Right lung (tissue), 5 donors: ENCODE data around the gene CHGA. TPM values are rescaled to one million over a fixed set of nuclear protein-coding genes. Genes with fewer than 3 reads are reported as not detected.

Experiments
- DNase-seq, 2 donors: peaks; one replicate each; pipeline ENCODE4 v3.0.0-alpha.2; 2013
- polyA plus RNA-seq, 5 donors: library from polyadenylated mRNA; unstranded; fragments of 120-200 nt; gene quantifications; one replicate each; pipeline versions ENCODE4 v1.2.1 to v1.2.3, GENCODE V29; 2013; ENCODE audit warnings: inconsistent platforms in 1 of 5, low replicate concordance in 1 of 5; ENCODE audit not compliant: insufficient read length in 5 of 5, insufficient read depth in 1 of 5

Gene CHGA
- polyA plus RNA-seq, 5 donors = 2.1 to 3.4 (median 2.4) TPM

DNA sequence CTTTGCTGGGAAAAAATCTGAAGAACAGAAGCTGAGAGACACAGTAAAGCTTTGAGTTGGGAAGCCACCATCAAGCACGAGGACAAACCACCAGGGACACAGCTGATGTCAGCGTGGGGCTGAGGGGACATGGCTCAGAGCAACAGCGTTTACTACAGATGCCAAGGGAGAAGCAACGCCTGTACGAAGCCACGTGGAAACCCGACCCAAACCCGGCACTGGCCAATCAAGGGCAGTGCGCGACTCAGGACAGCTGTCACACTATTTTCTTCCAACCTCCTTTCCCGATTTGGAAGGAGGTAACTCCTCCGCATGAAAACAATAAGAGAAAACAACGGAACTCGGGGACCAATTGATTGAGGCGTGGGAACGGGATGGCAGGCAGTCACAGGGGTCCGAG is 20.2 kb upstream of the CHGA start:
- DNase-seq = no peak

DNA sequence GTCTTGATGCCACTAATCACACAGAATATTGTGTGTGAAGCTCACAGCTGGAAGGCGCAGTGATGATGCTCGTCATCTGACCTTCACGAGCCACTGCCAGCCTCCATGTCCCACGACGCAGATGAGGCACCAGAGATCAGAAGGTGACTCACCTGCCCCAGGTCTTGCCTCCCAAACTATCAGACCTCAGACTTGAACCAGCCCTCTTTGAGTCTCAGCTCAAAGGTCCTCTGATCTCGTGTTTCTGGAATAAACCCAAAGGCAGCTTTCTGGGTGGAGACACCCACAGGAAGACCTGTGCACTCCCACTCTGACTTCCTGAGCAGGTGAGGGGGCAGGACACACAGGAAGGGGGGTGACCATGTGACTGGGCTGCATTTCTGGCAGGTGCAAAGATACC is 19.6 kb upstream of the CHGA start:
- DNase-seq = no peak

DNA sequence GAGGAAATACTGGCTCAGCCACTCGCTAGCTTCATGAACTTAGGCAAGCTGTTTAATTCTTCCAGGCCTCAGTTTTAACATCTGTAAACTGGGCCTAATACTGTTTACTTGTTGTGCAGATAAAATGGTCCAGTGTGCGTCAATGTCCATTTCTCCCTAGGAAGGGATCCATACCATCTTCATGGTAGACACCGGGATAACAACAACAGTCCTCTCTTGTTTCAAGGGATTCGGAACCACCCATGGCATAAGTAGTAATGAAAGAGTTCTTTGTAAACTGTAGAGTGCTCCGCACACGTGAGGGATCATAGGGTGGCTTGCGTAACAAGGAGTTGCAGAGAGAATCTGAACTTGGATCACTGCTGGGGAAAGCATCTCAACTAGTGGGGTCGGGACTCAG is 17.3 kb upstream of the CHGA start:
- no peak for DNase-seq

DNA sequence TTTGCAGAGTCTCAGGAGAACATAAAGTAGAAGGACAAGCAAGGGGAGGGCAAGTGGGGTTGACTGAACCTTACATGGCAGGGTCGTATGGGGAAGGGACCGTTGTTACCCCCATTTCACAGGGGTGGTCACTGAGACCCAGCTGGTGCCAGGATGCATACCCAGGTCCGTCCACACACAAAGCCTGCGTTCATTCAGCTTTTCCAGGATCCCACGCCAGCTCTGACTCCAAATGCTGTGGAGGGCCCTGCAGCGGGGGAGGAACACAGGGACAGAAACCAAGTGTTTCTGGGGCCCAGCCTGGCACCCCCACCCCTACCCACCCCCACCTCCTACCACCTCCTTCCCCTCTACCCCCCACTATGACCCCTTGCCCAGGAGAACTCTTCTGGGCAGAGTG is 16.5 kb upstream of the CHGA start:
- no peak for DNase-seq

DNA sequence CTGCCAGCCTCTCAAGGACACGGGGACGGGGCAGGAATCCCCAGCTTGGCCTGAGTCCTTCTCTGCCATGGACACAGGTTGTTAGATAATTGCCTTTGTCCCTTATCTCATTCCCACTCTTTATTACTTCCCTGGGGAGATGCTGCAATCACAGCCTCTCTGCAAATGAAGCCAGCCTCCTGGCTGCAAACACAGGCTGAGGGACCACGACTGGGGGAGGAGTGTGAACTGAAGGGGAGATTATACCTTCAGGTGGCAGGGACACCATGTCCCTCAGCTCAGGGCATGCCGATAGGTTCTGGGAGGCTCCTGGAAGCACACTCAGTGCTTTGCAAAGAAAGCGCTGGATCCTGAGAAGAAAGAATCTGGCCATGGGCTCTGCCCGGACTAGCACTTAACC is 16.1 kb upstream of the CHGA start:
- DNase-seq = no peak

DNA sequence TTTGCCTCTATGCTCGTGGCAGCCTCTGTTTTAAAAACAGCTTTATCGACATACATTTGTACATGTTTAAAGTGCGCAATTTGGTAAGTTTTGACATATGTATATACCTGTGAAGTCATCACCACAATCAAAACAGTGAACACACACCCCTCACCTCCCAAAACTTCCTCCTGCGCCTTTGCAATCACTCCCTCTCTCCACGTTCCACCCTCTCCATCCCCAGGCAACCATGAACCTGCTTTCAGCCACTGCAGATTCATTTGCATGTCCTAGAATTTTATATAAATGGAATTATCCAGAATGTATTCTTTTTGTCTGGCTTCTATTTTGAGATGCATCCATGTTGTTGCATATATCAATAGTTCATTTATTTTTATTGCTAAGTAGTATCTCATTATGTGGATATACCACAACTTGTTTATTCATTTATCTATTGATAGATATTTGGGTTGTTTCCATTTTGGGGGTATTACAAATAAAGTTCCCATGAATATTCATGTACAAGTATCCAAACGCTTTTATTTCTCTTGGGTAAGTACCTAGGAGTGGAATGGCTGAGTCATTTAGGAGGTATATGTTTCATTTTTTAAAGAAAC is 15.5 kb upstream of the CHGA start:
- no peak for DNase-seq

DNA sequence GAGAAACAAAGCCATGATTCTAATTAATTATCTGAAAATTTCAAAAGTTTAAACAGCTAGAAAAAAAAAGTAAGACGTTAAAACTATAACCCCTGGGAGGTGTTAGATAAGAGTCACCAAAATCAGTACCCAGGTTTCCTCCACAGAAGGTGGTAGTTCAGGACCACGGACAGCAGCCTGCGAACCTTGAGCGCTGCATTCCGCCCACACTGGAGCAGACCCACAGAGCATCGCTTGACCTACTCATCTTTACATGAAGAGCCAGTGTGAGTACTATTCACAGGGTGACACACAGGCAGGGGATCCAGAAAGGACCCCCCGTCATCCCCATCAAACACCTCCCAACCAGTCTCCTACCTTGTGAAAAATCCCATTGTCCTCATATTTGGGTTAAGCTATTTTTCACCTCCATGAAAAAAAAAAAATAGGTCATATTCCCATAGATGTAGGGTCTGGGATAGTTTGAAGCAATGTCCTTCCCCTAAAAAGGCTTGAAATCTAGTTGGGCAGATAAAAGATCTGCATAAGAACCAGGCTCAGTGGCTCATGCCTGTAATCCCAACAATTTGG is 8.8 kb upstream of the CHGA start:
- DNase-seq = peak in 1 of 2 donors; percentile 10

DNA sequence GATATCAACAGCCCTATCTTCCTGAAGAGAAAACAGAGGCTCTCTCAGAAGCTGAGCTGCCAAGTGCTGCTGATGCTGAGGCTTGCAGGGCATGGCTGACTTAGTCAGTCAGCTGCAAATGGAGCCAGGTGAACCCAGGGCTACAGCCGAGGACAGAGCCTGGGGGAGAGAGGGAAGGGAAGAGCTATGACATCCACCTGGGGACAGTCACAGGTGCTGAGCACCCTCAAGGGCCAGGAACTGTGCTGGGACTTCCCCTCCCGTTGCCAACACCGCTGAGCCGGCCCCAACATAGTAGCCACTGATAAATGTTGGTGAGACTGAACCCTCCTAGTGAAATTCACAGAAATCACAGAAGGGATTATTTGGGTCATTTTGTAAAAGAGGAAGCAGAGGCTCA is 6.7 kb upstream of the CHGA start:
- DNase-seq = no peak

DNA sequence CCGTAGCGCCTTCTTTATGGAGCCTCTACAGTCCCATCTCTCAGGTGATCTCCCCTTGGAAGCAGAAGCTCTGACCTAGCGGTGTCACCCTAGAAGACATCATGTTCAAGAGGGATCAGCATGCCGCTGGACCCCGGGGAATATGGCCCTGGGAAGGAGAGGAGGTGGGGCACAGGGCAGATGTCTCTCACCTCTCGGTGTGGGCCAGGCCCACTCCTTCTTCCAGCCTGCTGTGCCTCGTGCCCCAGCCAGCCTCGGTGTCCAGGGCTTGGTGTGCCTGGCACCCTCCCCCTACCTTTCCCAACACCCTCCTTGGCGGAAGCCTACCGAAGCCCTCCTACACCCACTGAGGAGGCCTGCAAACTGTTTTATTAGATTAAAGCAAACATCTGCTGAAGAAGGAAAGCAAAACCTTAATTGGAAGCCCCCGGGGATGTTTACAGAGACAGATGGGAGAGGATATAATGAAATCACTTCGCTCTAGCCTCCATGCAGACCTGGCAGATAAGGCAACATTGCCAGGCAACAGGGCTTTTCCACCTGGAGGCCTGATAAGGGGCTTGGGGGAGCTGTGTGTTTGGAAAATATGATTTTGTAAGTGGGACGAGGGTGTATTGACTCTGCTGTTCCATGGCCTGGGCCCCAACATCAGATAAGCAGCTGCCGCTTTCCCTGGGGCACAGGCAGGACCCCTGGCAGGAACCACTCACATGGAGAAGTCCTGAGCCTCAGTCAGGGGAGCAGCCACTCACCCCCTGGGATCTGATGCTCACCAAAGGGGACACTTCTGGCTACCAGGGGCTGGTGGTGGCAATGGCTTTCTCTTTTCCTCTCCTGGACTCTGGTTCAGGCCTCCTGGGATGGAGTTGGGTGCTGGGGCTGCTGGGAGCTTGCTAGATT is 5.7 kb upstream of the CHGA start:
- DNase-seq = no peak

DNA sequence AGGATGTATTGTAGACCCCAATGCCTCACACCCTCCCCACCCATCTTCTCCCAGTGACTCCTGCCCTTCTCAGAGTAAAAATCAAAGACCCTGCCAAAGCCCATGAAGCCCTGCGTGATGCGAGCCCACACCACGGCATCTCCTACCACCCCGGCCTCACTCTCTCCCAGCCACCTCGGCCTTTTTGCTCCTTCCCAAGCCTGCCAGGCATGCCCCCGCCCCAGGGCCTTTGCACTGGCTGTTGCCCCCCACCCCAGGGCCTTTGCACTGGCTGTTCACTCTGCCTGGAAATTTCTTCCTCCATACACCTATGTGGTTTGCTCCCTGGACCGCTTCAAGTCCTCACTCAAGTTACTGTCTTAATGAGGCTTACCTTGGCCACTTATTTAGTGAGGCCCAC is 5.0 kb upstream of the CHGA start:
- DNase-seq = no peak

DNA sequence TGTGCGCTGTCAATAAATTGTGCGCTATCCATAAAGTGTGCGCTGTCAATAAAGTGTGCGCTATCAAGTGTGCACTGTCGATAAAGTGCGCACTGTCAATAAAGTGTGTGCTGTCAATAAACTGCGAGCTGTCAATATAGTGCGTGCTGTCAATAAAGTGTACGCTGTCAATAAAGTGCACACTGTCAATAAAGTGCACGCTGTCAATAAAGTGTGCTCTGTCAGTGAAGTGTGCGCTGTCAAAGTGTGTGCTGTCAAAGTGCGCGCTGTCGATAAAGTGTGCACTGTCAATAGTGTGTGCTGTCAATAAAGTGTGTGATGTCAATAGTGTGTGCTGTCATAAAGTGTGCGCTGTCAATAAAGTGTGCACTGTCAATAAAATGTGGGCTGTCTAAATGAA is 2.9 kb upstream of the CHGA start:
- DNase-seq = no peak

DNA sequence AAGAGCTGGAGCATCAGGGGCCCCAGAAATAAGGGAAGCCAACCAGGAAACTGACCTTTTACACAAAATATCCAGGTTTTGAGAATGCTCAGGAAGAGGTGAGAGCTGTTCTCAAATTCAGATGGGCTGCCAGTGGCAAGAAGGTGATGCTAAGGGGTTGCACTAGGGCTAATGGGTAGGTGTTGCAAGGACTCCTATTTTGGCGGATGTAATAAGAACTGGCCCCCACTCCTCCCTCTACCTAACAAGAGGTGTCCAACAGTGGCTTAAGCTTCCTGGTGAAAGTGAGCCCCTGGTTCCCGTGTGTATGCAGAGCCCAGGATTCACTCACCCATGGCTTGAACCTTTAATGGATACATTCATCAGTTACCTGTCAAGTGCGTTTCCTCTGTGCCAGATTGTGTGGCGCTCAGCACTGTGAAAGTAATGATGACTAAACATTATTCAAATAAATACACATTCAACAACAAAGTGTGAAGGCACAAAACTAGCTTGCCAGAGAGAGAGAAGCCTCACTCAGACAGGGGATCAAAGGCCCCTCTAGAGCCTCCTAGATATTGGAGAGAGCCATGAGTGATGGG is 705 bp upstream of the CHGA start:
- DNase-seq = no peak

DNA sequence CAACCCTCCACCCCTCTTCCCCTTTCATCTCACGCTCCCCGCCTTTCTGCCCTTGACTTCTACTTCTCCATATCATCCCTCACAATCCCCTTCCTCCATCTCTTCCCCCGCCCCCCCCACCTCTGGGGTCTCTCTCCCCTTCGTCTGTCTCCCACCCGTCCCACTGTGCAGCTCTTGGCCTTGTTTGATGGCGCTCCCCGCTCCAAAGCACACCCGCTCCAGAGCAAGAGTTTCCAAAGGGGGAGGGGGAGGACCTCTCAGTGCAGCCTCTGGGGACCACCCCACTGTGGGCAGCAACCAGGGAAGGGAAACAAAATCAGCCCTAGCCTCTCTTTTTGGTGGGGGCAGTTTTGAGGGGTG is 774 bp downstream of the CHGA start:
- peak in 1 of 2 donors; percentile 7 for DNase-seq

DNA sequence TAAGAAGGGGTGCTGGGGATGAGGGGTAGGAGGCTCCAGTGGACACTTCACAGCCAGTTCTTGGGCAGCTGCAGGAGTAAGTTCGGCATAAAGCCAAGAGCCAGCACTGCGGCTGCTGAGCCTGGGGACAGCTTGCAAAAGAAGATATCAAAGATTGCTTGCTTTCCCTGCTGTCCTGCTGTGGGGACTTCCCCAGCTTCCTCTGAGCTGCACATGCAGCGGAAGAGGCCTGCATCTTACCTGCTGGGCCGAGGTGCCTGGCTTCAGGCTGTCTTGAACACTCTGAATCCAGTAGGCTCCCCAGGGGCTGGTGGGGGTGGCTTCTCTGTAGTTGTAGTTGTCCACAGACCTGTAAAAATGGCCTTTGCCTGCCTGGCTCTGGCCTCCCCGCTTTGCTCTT is 1.3 kb downstream of the CHGA start:
- no peak for DNase-seq

DNA sequence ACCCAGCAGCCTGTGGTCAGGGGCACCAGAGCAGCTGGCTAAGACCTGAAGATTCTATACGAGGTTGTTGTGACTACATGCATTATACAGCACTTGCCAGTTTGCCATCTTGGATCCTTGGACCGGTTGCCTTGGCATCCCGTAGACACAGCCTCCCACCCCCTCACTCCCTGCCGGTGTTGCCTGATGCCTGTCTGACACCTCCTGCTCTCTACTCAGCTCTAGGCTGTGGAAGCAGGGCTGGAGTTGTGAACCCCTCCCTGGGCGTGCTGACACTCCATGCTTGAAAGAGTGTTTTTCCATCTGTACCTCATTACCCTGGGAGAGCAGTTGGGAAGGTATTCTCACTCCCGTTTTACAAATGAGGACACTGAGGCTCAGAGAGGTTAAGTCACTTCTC is 2.5 kb downstream of the CHGA start:
- DNase-seq = no peak

DNA sequence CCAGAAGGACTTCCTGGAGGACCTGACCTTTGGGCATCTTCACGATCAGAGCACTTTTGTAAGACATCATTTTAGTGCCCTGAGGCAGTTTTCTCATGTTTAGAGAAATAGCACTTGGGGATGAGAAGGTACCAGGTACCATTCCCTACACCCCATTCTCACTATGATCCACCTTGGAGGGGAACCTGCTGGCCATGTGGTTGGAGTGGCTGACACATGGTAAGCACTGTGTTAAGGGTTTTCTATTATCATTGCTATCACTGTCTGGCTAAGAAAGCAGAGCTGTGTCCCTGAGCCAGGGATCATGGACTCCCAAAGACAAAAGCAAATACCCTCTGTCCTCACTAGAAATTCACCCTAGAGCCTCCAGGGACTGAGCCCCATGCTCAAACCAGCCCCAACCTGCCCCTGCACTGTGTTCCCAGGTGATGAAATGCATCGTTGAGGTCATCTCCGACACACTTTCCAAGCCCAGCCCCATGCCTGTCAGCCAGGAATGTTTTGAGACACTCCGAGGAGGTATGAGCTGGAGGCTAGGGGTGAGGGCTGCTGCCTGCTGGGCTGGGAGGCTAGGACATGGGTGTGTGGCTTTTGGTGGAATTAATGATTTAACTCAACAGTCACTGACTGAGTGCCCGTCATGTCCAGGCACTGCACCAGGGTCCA is 3.4 kb downstream of the CHGA start:
- no peak for DNase-seq

DNA sequence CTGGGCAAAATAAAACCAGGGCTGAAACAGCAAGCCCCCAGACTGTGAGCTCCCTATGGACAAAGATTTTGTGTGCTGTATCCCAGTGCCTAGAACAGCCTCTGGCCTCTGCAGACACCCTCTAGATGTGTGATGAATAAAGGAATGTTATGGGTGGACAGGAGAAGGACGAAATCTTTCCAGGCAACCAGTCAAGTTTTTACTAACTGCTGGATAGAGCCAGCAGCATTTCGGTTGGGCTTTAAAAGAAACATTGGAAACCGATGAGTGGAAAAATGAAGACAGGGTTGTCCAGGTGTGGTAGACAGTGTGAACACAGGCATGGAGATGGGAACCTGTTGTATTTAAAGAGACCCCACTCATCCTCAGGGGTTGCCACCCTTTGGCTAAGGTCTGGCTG is 4.0 kb downstream of the CHGA start:
- DNase-seq = no peak

DNA sequence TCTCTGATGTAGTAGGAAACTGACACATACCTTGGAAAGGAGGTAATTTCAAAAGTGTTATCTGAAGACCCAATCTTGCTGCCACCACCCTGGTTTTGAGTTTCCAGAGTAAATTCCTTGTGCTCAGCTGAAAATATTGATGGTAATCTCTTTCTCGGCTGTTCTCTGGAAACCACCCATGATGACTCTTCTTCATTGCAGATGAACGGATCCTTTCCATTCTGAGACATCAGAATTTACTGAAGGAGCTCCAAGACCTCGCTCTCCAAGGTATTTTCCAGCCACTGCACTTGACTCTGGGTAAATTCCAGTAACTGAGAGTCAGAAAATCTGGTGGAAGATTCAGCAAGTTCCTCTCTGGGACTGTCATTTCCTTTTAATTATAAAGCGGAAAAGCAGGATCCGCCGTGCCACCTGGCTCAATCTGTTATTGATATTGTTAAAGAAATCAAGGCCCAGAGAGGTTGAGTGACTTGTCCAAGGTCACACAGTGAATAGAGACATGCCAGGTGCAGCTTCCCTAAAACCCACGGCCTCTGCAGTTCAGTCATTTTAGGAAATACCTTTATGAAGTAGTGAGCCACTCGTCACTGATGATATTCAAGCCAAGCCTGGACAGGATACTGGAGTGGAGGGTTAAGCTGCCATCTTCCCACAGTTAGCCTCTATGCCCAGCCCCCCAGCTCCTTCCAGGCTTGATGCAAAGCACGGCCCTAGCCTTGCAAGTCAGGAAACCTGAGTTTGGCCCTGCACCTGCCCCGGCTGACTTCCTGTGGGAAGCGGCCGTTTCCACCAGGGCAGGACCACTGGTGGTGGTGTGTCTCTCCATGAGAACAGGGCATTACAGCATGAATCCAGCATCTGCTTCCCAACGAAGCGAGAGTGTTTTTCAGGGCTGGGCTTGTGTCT is 4.7 kb downstream of the CHGA start:
- DNase-seq = no peak

DNA sequence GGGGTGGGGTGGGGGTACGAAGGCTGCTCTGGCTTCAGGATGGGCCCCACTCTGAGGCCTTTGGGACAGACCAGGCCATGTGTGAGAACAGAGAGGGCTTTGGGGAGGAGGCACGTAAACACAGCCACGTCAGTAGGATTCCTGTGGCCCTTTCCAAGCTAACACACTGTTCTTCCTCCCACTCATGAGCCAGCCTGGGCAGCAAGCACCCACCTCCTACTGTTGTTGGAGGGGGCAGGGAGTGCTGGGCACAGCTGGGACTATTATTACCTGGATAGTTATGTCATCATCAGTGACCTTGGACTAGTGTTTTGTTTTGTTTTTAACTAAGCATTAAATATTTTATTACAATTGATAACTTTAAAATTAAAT is 5.3 kb downstream of the CHGA start:
- DNase-seq = no peak

DNA sequence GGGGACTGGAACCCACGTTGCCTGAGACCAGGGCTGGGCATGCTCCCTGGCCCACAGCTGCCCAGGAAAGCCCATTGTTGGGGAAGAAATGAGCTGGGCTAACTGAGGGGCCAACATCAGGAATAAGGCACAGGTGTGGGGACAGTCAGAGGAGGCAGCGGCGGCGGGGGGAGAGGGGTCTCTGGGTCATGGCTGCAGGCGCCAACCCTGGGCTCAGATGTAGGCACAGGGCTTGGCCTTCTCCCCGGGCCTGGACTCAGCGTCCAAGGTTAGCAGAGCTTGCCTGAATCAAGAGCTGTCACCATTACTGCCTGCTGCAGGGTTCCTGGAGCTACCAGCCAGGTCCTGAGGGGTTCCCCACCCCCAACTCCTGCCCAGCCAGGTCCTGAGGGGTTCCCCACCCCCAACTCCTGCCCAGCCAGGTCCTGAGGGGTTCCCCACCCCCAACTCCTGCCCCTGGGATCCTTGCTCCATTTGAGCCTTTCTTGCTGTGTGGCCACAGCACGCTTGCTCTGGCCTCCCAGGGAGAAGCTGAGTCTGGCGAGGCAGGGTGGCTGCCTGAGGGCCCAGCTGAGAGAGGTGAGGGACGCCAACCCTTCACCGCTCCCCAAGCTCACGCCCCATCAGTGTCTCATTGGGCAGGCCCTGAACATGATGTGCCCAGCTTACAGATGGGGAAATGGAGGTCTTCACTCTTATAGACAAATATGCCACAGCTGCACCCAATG is 6.2 kb downstream of the CHGA start:
- DNase-seq = no peak
